Common myeloid progenitor, CD34-positive (primary cell): ENCODE data around the gene NEK5.
"Not testable (repeated sequence)": the region's sequence is repeated elsewhere in the genome, so short reads cannot be mapped to it uniquely, and the experiment has no call there.

Experiments used
- CTCF ChIA-PET: fragments of 350-600 bp; sonication (Branson Sonifier 250); formaldehyde crosslinking; loops from one replicate; lab custom pipeline; 2021; ENCODE audit warnings: antibody characterized with exemption; lab: Charles Lee
- POLR2A ChIA-PET: fragments of 350-600 bp; sonication (Branson Sonifier 250); formaldehyde crosslinking; loops from one replicate; lab custom pipeline; 2021; ENCODE audit warnings: antibody characterized with exemption; lab: Charles Lee
- DNase-seq, 3 donors: peaks; one replicate each; pipeline versions ENCODE4 v3.0.0 to v3.0.0-alpha.2; 2013
- H3K27ac ChIP-seq, 2 experiments: 1 replicate in 1 of 2; 2 replicates in 1 of 2; pipeline ENCODE4 v1.7.0; 2013; ENCODE audit warnings: inconsistent platforms in 2 of 2, low read length in 2 of 2, mild to moderate bottlenecking in 2 of 2, low read depth in 1 of 2, moderate library complexity in 1 of 2; ENCODE audit not compliant: severe bottlenecking in 2 of 2, insufficient read depth in 1 of 2, poor library complexity in 1 of 2
- H3K27me3 ChIP-seq, 5 experiments: replicated peaks in 2 of 5; 1 replicate in 3 of 5; 2 replicates in 2 of 5; pipeline versions ENCODE4 v1.6.1 to v1.7.0; 2013; ENCODE audit warnings: low read length in 4 of 5, mild to moderate bottlenecking in 2 of 5, moderate library complexity in 2 of 5, inconsistent platforms in 1 of 5; ENCODE audit not compliant: insufficient read depth in 5 of 5, control insufficient read depth in 4 of 5
- H3K36me3 ChIP-seq, 4 experiments: 1 replicate in 2 of 4; 2 replicates in 2 of 4; pipeline versions ENCODE4 v1.6.1 to v1.7.0; 2013; ENCODE audit warnings: low read length in 3 of 4, control low read depth in 1 of 4, mild to moderate bottlenecking in 1 of 4; ENCODE audit not compliant: control insufficient read depth in 4 of 4, insufficient read depth in 4 of 4
- H3K4me1 ChIP-seq, 4 experiments: 1 replicate in 3 of 4; 2 replicates in 1 of 4; pipeline versions ENCODE4 v1.6.1 to v1.7.1; 2013; ENCODE audit warnings: low read length in 3 of 4, mild to moderate bottlenecking in 3 of 4, control low read depth in 1 of 4, inconsistent platforms in 1 of 4, moderate library complexity in 1 of 4; ENCODE audit not compliant: control insufficient read depth in 4 of 4, insufficient read depth in 4 of 4; ENCODE audit errors: control extremely low read depth in 1 of 4
- H3K4me3 ChIP-seq, 7 experiments: 1 replicate in 4 of 7; 2 replicates in 3 of 7; pipeline versions ENCODE4 v1.5.1 to v1.7.0; 2013; ENCODE audit warnings: mild to moderate bottlenecking in 7 of 7, low read length in 6 of 7, moderate library complexity in 6 of 7, inconsistent platforms in 2 of 7, low read depth in 2 of 7, control low read depth in 1 of 7; ENCODE audit not compliant: insufficient read depth in 4 of 7, control insufficient read depth in 1 of 7; ENCODE audit errors: extremely low read depth in 1 of 7
- H3K9me3 ChIP-seq, 5 experiments: 1 replicate in 4 of 5; 2 replicates in 1 of 5; pipeline versions ENCODE4 v1.6.1 to v1.7.1; 2013; ENCODE audit warnings: low read length in 4 of 5, mild to moderate bottlenecking in 2 of 5, inconsistent platforms in 1 of 5, low read depth in 1 of 5, moderate library complexity in 1 of 5; ENCODE audit not compliant: control insufficient read depth in 4 of 5, insufficient read depth in 2 of 5; ENCODE audit errors: control extremely low read depth in 1 of 5
- WGBS: methylation state at CpG from one replicate; pipeline ENCODE4 v1.1.5; 2013; ENCODE audit not compliant: insufficient coverage; 5-methylcytosine and 5-hydroxymethylcytosine counted together

Gene NEK5

DNA sequence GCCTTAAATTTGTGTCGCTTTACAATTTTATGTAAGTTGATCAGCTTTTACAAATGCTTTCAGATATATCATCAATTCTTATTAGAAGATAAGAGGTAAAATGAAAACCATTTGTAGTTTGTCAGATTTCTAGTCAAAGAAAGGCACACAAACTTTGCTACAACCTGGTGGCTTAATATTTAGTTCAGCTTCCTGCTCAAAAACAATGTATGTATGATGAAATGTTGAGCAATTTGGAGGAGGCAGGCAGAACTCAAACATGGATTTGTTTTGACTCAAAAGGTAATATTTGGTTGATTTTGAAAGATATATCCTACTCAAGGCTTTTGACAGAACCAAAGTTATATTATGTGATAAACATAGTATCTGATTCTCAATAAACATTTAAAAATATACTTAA, 24.2 kb downstream of the NEK5 start:
- Histone ChIP-seq H3K36me3 (no peaks in the 10 kb centered on the region), H3K27me3 (no peaks in the 10 kb centered on the region), H3K27ac (no peak overlapping the region), H3K9me3 (no peaks in the 10 kb centered on the region), H3K4me1 (no peaks in the 10 kb centered on the region), H3K4me3 (no peak overlapping the region)
- DNase-seq, result no peak
- WGBS, result no CpG with 5 or more reads among the region's 1 CpG
- ChIA-PET CTCF (interaction anchor here (1.2 to 1.6 kb wide), 2 partner anchors 26 to 209 kb away, joined by 4 read pairs; no protein-coding TSS in a partner anchor), POLR2A (no interaction called here)

DNA sequence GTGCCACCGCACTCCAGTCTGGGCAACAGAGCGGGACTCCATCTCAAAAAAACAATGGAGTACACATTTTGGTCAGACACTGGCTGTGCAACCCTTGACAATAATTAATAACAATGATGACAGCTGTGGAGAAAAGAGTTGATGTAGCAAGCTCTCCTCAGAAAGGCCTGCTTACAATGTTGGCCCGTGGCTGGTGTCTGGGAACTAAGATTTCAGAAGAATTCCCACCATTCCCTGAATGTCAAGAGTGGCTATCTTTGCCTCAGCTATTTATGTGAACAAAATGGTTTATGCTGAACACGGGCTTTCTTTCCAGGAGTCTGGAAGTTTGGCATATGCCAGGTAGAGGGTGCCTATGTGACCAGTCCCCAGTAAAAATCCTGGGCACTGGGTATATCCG, 25.5 kb downstream of the NEK5 start:
- CTCF ChIA-PET, result interaction anchor here (1.6 kb wide), 1 partner anchor 24 kb away, joined by 4 read pairs; no protein-coding TSS in a partner anchor

DNA sequence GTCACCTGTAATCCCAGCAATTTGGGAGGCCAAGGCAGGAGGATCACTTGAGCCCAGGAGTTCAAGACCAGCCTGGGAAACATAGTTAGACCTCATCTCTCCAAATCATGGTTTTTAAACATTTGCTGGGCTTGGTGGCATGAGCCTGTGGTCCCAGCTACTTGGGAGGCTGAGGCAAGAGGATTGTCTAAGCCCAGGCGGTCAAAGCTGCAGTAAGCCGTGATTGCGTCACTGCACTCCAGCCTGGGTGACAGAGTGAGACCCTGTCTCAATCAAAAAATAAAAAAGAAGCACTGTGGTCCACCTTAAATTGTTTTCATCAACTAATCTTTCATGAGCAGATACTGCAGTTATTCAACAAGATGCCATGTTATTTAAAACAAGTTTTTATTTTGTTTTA, 26.4 kb downstream of the NEK5 start:
- POLR2A ChIA-PET, result not testable (repeated sequence)

More for the DNA sequence above, 25.5 kb downstream of the NEK5 start:
- DNase-seq, result no peak
- no peaks in the 10 kb centered on the region for H3K9me3 ChIP-seq
- POLR2A ChIA-PET, result no interaction called here
- WGBS, result 100% methylated on average over 3 of the region's 5 CpGs
- no peaks in the 10 kb centered on the region for H3K4me1 ChIP-seq
- no peak overlapping the region for H3K4me3 ChIP-seq
- no peak overlapping the region for H3K27ac ChIP-seq
- no peaks in the 10 kb centered on the region for H3K27me3 ChIP-seq
- H3K36me3 ChIP-seq, result no peaks in the 10 kb centered on the region

DNA sequence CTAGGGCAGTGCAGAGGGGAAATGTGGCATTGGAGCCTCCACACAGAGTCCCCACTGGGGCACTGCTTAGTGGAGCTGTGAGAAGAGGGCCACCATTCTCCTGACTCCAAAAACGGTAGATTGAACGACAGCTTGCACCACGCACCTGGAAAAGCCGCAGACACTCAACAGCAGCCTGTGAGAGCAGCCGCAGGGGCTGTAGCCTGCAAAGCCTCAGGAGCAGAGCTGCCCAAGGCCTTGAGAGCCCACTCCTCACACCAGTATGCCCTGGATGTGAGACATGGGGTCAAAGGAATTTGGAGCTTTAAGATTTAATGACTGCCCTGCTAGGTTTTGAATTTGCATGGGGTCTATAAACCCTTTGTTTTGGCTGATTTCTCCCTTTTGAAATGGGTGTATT, 31.7 kb downstream of the NEK5 start:
- no peaks in the 10 kb centered on the region for H3K4me1 ChIP-seq
- POLR2A ChIA-PET, result no interaction called here
- peaks cover 0 to 2% (median 0%) of the 10 kb centered on the region in 5 experiments for H3K9me3 ChIP-seq
- CTCF ChIA-PET, result no interaction called here
- no peak overlapping the region for H3K4me3 ChIP-seq
- no peak for DNase-seq
- no peaks in the 10 kb centered on the region for H3K27me3 ChIP-seq
- 95% methylated on average over 5 of the region's 5 CpGs for WGBS
- no peak overlapping the region for H3K27ac ChIP-seq
- H3K36me3 ChIP-seq, result no peaks in the 10 kb centered on the region

More for the DNA sequence above, 26.4 kb downstream of the NEK5 start:
- CTCF ChIA-PET, result interaction anchor here (1.0 kb wide), 1 partner anchor 16 kb away, joined by 3 read pairs; no protein-coding TSS in a partner anchor
- H3K9me3 ChIP-seq, H3K36me3 ChIP-seq, H3K27ac ChIP-seq, DNase-seq, H3K27me3 ChIP-seq, H3K4me1 ChIP-seq, H3K4me3 ChIP-seq: not testable (repeated sequence)
- 100% methylated on average over 2 of the region's 3 CpGs for WGBS

DNA sequence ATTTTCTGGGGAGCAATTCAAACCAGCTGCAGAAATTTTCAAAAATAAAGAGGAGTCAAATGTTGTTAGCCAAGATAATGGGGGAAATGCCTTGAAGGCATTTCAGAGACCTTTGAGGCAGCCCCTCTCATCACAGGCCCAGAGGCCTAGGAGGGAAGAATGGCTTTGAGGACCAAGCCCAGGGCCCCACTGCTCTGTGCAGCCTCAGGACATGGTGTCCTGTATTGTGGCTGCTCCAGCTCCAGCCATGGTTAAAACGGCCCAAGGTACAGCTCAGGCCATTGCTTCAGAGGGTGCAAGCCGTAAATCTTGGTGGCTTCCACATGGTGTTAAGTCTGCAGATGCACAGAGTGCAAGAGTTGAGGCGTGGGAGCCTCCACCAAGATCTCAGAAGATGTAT, 32.1 kb downstream of the NEK5 start:
- Histone ChIP-seq H3K9me3 (peaks cover 0 to 2% (median 0%) of the 10 kb centered on the region in 5 experiments), H3K27ac (no peak overlapping the region), H3K4me3 (no peak overlapping the region), H3K36me3 (no peaks in the 10 kb centered on the region), H3K4me1 (no peaks in the 10 kb centered on the region), H3K27me3 (no peaks in the 10 kb centered on the region)
- WGBS, result 96% methylated on average over 3 of the region's 3 CpGs
- ChIA-PET CTCF (no interaction called here), POLR2A (no interaction called here)
- no peak for DNase-seq

DNA sequence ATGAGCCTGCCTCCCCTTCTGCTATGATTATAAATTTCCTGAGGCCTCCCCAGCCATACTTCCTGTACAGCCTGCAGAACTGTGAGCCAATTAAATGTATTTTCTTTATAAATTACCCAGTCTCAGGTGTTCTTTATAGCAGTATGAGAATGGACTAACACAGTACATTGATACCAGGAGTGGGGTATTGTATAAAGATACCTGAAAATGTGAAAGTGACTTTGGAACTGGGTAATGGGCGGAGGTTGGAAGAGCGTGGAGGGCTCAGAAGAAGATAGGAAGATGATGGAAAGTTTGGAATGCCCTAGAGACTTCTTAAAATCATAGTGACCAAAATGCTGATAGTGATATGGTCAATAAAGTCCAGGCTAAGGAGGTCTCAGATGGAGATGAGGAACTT, 32.8 kb downstream of the NEK5 start:
- POLR2A ChIA-PET, result no interaction called here
- H3K4me3 ChIP-seq, result no peak overlapping the region
- H3K27ac ChIP-seq, result no peak overlapping the region

DNA sequence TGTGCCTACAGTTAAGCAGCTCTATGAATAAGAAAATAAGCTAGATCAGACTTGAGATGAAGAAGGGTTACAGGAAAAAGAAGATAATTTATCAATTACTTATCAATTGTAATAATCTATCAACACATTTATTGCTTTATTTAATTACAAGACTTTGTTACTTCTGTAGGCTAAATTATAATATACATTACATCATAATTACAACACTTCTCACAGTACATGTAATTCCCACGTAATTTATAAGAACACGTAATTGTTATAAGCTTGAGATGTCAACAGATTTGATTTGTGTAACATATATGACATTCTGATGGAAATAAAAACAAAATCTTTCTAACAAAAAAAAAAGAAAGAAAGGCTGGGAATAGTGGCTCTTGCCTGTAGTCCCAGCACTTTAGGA, 36.8 kb downstream of the NEK5 start:
- WGBS, result no CpG with 5 or more reads among the region's 2 CpGs
- Histone ChIP-seq H3K4me1 (no peaks in the 10 kb centered on the region), H3K9me3 (peaks cover 0 to 2% (median 0%) of the 10 kb centered on the region in 5 experiments), H3K4me3 (no peak overlapping the region), H3K27me3 (no peaks in the 10 kb centered on the region), H3K36me3 (no peaks in the 10 kb centered on the region), H3K27ac (no peak overlapping the region)
- ChIA-PET CTCF (no interaction called here), POLR2A (no interaction called here)
- no peak for DNase-seq

More for the DNA sequence above, 32.8 kb downstream of the NEK5 start:
- peaks cover 0 to 2% (median 0%) of the 10 kb centered on the region in 5 experiments for H3K9me3 ChIP-seq
- WGBS, result 92% methylated on average over 2 of the region's 2 CpGs
- no peaks in the 10 kb centered on the region for H3K4me1 ChIP-seq
- H3K27me3 ChIP-seq, result no peaks in the 10 kb centered on the region
- no peak for DNase-seq
- CTCF ChIA-PET, result no interaction called here
- H3K36me3 ChIP-seq, result no peaks in the 10 kb centered on the region
